ENCODE measurements around the gene DMRT1. TPM values are rescaled to one million over a fixed set of nuclear protein-coding genes. Genes with fewer than 3 reads are reported as not detected.

DMRT1 gene
- total and polyA plus RNA-seq, 9 of the 15 experiments (the other 6 are each of a cell fraction or from before 2014, with no cell fraction given): not detected

DNA sequence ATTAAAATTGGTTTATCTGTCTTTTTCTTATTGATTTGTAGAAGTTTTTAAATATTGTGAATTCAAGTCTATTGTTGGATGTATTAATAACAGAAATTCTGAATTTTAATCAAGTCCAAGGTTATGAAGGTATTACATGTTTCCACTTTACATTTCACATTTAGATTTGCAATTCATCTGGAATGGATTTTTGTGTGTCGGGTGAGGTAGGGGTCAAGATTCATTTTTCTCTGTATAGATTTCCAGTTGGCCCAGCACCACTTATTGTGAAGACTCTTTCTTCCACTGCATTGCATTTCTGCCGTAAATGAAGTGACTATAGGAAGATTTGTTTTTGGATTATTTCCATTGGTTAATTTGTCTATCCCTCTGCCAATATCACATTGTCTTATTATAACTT lies 173.1 kb downstream of the DMRT1 start:
- no peak overlapping the region for H2AFZ ChIP-seq (ENCODE audit: low read depth, low read length)
- no peak overlapping the region for H3K4me2 ChIP-seq (ENCODE audit: insufficient read depth, low read length)
- H3K4me1 ChIP-seq (replicated peaks in 1 of 2; ENCODE audit: control insufficient read depth in 2 of 2, insufficient read depth in 2 of 2, low read length in 2 of 2): no peaks in the 10 kb centered on the region
- no peaks in the 10 kb centered on the region for H3K27me3 ChIP-seq (ENCODE audit: control insufficient read depth in 2 of 2, insufficient read depth in 2 of 2, low read length in 2 of 2)
- ATAC-seq (no peak), FAIRE-seq (no peak), DNase-seq (ENCODE audit: extremely low read depth in 1 of 4, low spot score in 3 of 4) (no peak)
- no peak overlapping the region for H3K4me3 ChIP-seq
- intact Hi-C loops (cut with micrococcal nuclease): no loop called here
- H3K9me3 ChIP-seq (replicated peaks; ENCODE audit: control insufficient read depth, insufficient read depth, low read depth, low read length): no peaks in the 10 kb centered on the region
- no peaks in the 10 kb centered on the region for H3K9me1 ChIP-seq (ENCODE audit: control insufficient read depth, insufficient read depth, low read length)
- TF ChIP-seq, protein P1, sequence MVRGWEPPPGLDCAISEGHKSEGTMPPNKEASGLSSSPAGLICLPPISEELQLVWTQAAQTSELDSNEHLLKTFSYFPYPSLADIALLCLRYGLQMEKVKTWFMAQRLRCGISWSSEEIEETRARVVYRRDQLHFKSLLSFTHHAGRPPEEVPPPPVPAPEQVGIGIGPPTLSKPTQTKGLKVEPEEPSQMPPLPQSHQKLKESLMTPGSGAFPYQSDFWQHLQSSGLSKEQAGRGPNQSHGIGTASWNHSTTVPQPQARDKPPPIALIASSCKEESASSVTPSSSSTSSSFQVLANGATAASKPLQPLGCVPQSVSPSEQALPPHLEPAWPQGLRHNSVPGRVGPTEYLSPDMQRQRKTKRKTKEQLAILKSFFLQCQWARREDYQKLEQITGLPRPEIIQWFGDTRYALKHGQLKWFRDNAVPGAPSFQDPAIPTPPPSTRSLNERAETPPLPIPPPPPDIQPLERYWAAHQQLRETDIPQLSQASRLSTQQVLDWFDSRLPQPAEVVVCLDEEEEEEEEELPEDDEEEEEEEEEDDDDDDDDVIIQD (CRISPR knock-in tag; IDR thresholded peaks at IDR 0.05): no peak
- TF ChIP-seq GATAD2A (IDR thresholded peaks at IDR 0.05): no peak
- no peak for TF ChIP-seq COPS2 (conservative IDR thresholded peaks at IDR 0.05)
- TF ChIP-seq MCM2 (IDR thresholded peaks at IDR 0.05; ENCODE audit: low read depth): no peak
- no peak for TF ChIP-seq MAX (CRISPR knock-in tag; IDR thresholded peaks at IDR 0.05)
- TF ChIP-seq, protein P2, sequence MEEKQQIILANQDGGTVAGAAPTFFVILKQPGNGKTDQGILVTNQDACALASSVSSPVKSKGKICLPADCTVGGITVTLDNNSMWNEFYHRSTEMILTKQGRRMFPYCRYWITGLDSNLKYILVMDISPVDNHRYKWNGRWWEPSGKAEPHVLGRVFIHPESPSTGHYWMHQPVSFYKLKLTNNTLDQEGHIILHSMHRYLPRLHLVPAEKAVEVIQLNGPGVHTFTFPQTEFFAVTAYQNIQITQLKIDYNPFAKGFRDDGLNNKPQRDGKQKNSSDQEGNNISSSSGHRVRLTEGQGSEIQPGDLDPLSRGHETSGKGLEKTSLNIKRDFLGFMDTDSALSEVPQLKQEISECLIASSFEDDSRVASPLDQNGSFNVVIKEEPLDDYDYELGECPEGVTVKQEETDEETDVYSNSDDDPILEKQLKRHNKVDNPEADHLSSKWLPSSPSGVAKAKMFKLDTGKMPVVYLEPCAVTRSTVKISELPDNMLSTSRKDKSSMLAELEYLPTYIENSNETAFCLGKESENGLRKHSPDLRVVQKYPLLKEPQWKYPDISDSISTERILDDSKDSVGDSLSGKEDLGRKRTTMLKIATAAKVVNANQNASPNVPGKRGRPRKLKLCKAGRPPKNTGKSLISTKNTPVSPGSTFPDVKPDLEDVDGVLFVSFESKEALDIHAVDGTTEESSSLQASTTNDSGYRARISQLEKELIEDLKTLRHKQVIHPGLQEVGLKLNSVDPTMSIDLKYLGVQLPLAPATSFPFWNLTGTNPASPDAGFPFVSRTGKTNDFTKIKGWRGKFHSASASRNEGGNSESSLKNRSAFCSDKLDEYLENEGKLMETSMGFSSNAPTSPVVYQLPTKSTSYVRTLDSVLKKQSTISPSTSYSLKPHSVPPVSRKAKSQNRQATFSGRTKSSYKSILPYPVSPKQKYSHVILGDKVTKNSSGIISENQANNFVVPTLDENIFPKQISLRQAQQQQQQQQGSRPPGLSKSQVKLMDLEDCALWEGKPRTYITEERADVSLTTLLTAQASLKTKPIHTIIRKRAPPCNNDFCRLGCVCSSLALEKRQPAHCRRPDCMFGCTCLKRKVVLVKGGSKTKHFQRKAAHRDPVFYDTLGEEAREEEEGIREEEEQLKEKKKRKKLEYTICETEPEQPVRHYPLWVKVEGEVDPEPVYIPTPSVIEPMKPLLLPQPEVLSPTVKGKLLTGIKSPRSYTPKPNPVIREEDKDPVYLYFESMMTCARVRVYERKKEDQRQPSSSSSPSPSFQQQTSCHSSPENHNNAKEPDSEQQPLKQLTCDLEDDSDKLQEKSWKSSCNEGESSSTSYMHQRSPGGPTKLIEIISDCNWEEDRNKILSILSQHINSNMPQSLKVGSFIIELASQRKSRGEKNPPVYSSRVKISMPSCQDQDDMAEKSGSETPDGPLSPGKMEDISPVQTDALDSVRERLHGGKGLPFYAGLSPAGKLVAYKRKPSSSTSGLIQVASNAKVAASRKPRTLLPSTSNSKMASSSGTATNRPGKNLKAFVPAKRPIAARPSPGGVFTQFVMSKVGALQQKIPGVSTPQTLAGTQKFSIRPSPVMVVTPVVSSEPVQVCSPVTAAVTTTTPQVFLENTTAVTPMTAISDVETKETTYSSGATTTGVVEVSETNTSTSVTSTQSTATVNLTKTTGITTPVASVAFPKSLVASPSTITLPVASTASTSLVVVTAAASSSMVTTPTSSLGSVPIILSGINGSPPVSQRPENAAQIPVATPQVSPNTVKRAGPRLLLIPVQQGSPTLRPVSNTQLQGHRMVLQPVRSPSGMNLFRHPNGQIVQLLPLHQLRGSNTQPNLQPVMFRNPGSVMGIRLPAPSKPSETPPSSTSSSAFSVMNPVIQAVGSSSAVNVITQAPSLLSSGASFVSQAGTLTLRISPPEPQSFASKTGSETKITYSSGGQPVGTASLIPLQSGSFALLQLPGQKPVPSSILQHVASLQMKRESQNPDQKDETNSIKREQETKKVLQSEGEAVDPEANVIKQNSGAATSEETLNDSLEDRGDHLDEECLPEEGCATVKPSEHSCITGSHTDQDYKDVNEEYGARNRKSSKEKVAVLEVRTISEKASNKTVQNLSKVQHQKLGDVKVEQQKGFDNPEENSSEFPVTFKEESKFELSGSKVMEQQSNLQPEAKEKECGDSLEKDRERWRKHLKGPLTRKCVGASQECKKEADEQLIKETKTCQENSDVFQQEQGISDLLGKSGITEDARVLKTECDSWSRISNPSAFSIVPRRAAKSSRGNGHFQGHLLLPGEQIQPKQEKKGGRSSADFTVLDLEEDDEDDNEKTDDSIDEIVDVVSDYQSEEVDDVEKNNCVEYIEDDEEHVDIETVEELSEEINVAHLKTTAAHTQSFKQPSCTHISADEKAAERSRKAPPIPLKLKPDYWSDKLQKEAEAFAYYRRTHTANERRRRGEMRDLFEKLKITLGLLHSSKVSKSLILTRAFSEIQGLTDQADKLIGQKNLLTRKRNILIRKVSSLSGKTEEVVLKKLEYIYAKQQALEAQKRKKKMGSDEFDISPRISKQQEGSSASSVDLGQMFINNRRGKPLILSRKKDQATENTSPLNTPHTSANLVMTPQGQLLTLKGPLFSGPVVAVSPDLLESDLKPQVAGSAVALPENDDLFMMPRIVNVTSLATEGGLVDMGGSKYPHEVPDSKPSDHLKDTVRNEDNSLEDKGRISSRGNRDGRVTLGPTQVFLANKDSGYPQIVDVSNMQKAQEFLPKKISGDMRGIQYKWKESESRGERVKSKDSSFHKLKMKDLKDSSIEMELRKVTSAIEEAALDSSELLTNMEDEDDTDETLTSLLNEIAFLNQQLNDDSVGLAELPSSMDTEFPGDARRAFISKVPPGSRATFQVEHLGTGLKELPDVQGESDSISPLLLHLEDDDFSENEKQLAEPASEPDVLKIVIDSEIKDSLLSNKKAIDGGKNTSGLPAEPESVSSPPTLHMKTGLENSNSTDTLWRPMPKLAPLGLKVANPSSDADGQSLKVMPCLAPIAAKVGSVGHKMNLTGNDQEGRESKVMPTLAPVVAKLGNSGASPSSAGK (IDR thresholded peaks at IDR 0.05): no peak
- TF ChIP-seq ZNF780A (CRISPR knock-in tag; IDR thresholded peaks at IDR 0.05): no peak
- TF ChIP-seq USF2 (CRISPR knock-in tag; IDR thresholded peaks at IDR 0.05): no peak
- H3K79me2 ChIP-seq (ENCODE audit: control insufficient read depth, insufficient read depth, low read length): no peaks in the 10 kb centered on the region
- BruUV-seq (replicated peaks): no TSS peak
- CTCF ChIA-PET (ENCODE audit: low intra/inter-chr PET ratio): no interaction called here
- POLR2A ChIA-PET: no interaction called here
- WGBS (ENCODE audit: insufficient coverage, low coverage, missing lambda C conversion rate): 7% methylated on average over 2 of the region's 2 CpGs
- H3K36me3 ChIP-seq (ENCODE audit: control insufficient read depth, insufficient read depth, low read length): no peaks in the 10 kb centered on the region
- no peaks in the 10 kb centered on the region for H4K20me1 ChIP-seq (replicated peaks; ENCODE audit: control insufficient read depth, insufficient read depth, low read length)
- H3K27ac ChIP-seq (ENCODE audit: extremely low read depth, low read depth, low read length): no peak overlapping the region
- H3K9ac ChIP-seq (ENCODE audit: insufficient read depth in 1 of 2, low read depth in 2 of 2, low read length in 2 of 2): no peak overlapping the region
- in situ Hi-C loops (cut with MboI): no loop called here

Data from K562 (cell line).